Stomach (tissue), 9 donors: ENCODE data around the gene CHI3L1. TPM values are rescaled to one million over a fixed set of nuclear protein-coding genes. Genes with fewer than 3 reads are reported as not detected.

Experiments used
- DNase-seq, 2 donors: peaks; one replicate each; pipeline versions ENCODE4 v3.0.0 to v3.0.0-alpha.2; 2013 to 2019
- H3K27ac ChIP-seq, 5 donors: fragments of 200-600 bp in 4 of 5; sonication (generic) in 4 of 5; one replicate each; pipeline ENCODE4 v1.5.1; 2013 to 2019; ENCODE audit warnings: mild to moderate bottlenecking in 1 of 5, moderate library complexity in 1 of 5
- H3K27me3 ChIP-seq, 3 donors: fragments of 200-600 bp; sonication (generic); one replicate each; pipeline ENCODE4 v1.5.1; 2017 to 2019; ENCODE audit warnings: mixed run types in 1 of 3
- H3K36me3 ChIP-seq, 4 donors: fragments of 200-600 bp; sonication (generic); 1 replicate in 3 of 4; 2 replicates in 1 of 4; pipeline ENCODE4 v1.5.1; 2016 to 2019
- H3K4me1 ChIP-seq, 4 donors: fragments of 200-600 bp; sonication (generic); one replicate each; pipeline ENCODE4 v1.5.1; 2016 to 2019
- H3K4me3 ChIP-seq, 4 donors: fragments of 200-600 bp; sonication (generic) in 3 of 4; one replicate each; pipeline ENCODE4 v1.5.1; 2016 to 2019; ENCODE audit warnings: mild to moderate bottlenecking in 1 of 4
- H3K9me3 ChIP-seq, 4 donors: fragments of 200-600 bp; sonication (generic); one replicate each; pipeline ENCODE4 v1.5.1; 2016 to 2019
- EP300 ChIP-seq: sonication (generic); formaldehyde crosslinking; IDR thresholded peaks from one replicate; pipeline ENCODE4 v1.6.1; 2017; ENCODE audit warnings: antibody characterized with exemption
- POLR2A ChIP-seq, 4 donors: fragments of 450-650 bp; IDR thresholded peaks; one replicate each; pipeline ENCODE4 v1.6.1; 2016; ENCODE audit warnings: antibody characterized with exemption in 4 of 4, control low read depth in 2 of 4, mild to moderate bottlenecking in 1 of 4, moderate library complexity in 1 of 4
- POLR2AphosphoS5 ChIP-seq, 3 donors: sonication (generic); formaldehyde crosslinking; IDR thresholded peaks; one replicate each; pipeline ENCODE4 v1.6.1; 2016; ENCODE audit warnings: antibody characterized with exemption in 3 of 3
- WGBS, 5 donors: extraction: QIAGEN DNeasy Blood & Tissue Kit in 3 of 5; methylation state at CpG; one replicate each; pipeline versions ENCODE4 v1.1.5 to v1.1.7; 2013 to 2018; 5-methylcytosine and 5-hydroxymethylcytosine counted together
- intact Hi-C: fragments of 100-400 bp; cut with DNase I; formaldehyde crosslinking; loops from one replicate; pipeline ENCODE4 v1.15.1; 2023; ENCODE audit warnings: low total_unique reads
- polyA plus RNA-seq, 3 donors: library from polyadenylated mRNA; stranded (reverse); fragments of 200-250 nt; gene quantifications; one replicate each; pipeline ENCODE4 v1.2.3, GENCODE V29; 2013
- total RNA-seq, 5 donors: library from RNA; depleted of rRNA; stranded (reverse); fragments of >200 nt; gene quantifications; one replicate each; pipeline versions ENCODE4 v1.1.0 to v1.2.3, GENCODE V29; 2014 to 2016
- TF ChIP-seq, protein P1 (sequence below), 7 experiments: fragments of 450-650 bp in 4 of 7; fragments of 200-600 bp in 3 of 7; sonication (generic) in 3 of 7; IDR thresholded peaks; one replicate each; pipeline ENCODE4 v1.5.1; 2016 to 2019; ENCODE audit warnings: antibody characterized with exemption in 7 of 7, control low read depth in 2 of 7, mild to moderate bottlenecking in 1 of 7
- donor health status: healthy with polysubstance abuse.
- donor health status: Bipolar disorder and iron deficiency.
- donor health status: healthy.

CHI3L1 gene
- total and polyA plus RNA-seq, 8 donors, result 1.1 to 28.1 (median 3.9) TPM; not detected in 3

DNA sequence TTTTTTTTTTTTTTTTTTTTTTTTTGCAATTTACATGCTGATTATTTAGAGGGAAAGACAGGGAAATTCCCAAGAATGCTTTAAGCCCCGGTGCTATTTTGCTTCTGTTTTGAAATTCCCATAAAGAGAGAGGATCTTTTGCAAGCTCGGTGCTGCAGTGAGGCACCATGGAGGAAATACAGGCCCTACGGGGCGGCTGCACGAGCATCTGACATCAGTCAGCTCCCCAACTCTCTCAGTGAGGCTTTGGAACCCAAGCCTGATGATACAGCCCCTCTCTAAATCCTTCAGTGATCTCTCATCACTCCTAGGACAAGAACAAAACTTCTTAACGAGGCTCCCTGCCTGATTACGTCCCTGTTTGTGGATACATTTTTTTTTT, 791 bp upstream of the CHI3L1 start:
- TF ChIP-seq POLR2AphosphoS5 (IDR thresholded peaks at IDR 0.05), result no peak
- TF ChIP-seq, protein P1, sequence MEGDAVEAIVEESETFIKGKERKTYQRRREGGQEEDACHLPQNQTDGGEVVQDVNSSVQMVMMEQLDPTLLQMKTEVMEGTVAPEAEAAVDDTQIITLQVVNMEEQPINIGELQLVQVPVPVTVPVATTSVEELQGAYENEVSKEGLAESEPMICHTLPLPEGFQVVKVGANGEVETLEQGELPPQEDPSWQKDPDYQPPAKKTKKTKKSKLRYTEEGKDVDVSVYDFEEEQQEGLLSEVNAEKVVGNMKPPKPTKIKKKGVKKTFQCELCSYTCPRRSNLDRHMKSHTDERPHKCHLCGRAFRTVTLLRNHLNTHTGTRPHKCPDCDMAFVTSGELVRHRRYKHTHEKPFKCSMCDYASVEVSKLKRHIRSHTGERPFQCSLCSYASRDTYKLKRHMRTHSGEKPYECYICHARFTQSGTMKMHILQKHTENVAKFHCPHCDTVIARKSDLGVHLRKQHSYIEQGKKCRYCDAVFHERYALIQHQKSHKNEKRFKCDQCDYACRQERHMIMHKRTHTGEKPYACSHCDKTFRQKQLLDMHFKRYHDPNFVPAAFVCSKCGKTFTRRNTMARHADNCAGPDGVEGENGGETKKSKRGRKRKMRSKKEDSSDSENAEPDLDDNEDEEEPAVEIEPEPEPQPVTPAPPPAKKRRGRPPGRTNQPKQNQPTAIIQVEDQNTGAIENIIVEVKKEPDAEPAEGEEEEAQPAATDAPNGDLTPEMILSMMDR (IDR thresholded peaks at IDR 0.05), result no peak
- no peak for TF ChIP-seq POLR2A (IDR thresholded peaks at IDR 0.05)
- DNase-seq, result no peak
- intact Hi-C loops, result no loop called here
- Histone ChIP-seq H3K27ac (no peak overlapping the region), H3K4me1 (peaks cover 0 to 23% (median 12%) of the 10 kb centered on the region in 4 donors), H3K27me3 (peaks cover 0 to 6% (median 0%) of the 10 kb centered on the region in 3 donors), H3K9me3 (no peaks in the 10 kb centered on the region), H3K36me3 (no peaks in the 10 kb centered on the region), H3K4me3 (no peak overlapping the region)
- WGBS, 5 donors, result 48 to 65% (median 52%) methylated on average over 7 of the region's 7 CpGs

DNA sequence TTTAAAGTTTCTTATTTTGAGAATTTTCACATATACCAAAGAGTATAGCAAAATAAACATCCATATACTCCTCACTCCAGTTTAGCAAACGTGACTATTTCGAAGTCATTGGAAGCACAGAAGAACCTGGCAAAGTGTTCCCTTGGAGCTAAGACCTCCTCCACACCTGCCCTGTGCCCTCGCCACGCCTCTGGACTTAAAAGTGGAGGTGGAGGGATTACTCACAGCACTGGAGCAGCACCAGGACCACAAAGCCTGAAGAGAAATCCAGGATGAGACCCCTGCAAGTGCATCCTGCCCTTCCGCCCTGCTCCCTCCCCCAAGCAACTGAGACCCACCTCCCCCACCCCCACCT, 436 bp downstream of the CHI3L1 start:
- H3K27ac ChIP-seq, result peak overlapping the region in 1 of 5 donors; percentile 62
- intact Hi-C loops, result no loop called here
- H3K27me3 ChIP-seq, result peaks cover 0 to 6% (median 0%) of the 10 kb centered on the region in 3 donors
- TF ChIP-seq POLR2A (IDR thresholded peaks at IDR 0.05) (no peak), POLR2AphosphoS5 (IDR thresholded peaks at IDR 0.05) (no peak), EP300 (no peak)
- TF ChIP-seq, protein P1 (IDR thresholded peaks at IDR 0.05), result no peak
- no peak overlapping the region for H3K4me3 ChIP-seq
- H3K36me3 ChIP-seq, result no peaks in the 10 kb centered on the region
- H3K4me1 ChIP-seq, result peaks cover 0 to 23% (median 12%) of the 10 kb centered on the region in 4 donors
- DNase-seq, result no peak
- 72 to 86% (median 75%) methylated on average over 5 of the region's 5 CpGs for WGBS, 5 donors
- no peaks in the 10 kb centered on the region for H3K9me3 ChIP-seq

DNA sequence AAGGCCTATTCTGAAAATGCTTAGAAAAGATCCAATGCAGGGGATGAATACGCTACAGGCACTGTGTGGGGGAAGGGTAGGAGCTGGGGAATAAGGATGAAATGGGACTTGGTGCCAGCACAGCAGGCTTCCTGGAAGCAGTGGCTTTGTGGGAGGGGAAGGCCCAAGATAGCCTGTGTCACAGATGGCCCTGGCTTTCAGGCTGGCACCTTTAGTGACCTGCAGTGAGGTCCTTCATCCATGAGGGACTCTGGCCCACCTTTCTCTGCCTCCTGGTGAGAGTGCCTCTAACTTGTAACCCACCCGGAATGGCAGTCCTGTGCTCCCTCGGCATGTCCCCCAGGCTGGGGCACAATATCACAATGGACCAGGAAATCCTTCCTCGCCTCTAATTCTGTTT, 919 bp downstream of the CHI3L1 start:
- no peak for DNase-seq

DNA sequence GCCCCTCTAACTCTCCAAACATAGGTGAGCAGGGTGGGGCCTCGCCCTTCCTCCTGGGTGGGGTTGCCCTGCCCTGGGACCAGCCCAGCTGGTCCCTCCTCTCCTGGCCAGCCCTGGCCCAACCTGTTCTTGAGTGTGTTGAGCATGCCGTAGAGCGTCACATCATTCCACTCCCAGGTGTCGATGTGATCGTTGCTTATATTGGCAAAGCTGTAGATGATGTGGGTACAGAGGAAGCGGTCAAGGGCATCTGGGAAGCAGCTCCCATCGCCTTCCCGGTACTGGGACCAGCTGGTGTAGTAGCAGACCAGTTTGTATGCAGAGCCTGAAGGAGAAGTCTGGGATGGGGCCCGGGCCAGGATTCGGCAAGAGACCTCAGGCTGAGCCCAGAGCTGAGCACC, 1.4 kb downstream of the CHI3L1 start:
- H3K4me1 ChIP-seq, result peaks cover 0 to 23% (median 12%) of the 10 kb centered on the region in 4 donors
- H3K4me3 ChIP-seq, result no peak overlapping the region
- H3K9me3 ChIP-seq, result no peaks in the 10 kb centered on the region
- TF ChIP-seq POLR2AphosphoS5 (IDR thresholded peaks at IDR 0.05) (no peak), POLR2A (IDR thresholded peaks at IDR 0.05) (no peak), EP300 (no peak)
- TF ChIP-seq, protein P1 (IDR thresholded peaks at IDR 0.05), result no peak
- DNase-seq, result no peak
- WGBS, 5 donors, result 76 to 89% (median 83%) methylated on average over 10 of the region's 10 CpGs
- intact Hi-C loops, result no loop called here
- H3K36me3 ChIP-seq, result no peaks in the 10 kb centered on the region
- H3K27me3 ChIP-seq, result peaks cover 0 to 6% (median 0%) of the 10 kb centered on the region in 3 donors
- H3K27ac ChIP-seq, result no peak overlapping the region

More for the DNA sequence above, 919 bp downstream of the CHI3L1 start:
- H3K9me3 ChIP-seq, result no peaks in the 10 kb centered on the region
- WGBS, 5 donors, result 82 to 92% (median 88%) methylated on average over 4 of the region's 4 CpGs
- H3K27ac ChIP-seq, result no peak overlapping the region
- TF ChIP-seq POLR2AphosphoS5 (IDR thresholded peaks at IDR 0.05) (no peak), POLR2A (IDR thresholded peaks at IDR 0.05) (no peak), EP300 (no peak)
- TF ChIP-seq, protein P1 (IDR thresholded peaks at IDR 0.05), result no peak
- peaks cover 0 to 6% (median 0%) of the 10 kb centered on the region in 3 donors for H3K27me3 ChIP-seq
- H3K36me3 ChIP-seq, result no peaks in the 10 kb centered on the region
- H3K4me3 ChIP-seq, result no peak overlapping the region
- intact Hi-C loops, result no loop called here
- peaks cover 0 to 23% (median 12%) of the 10 kb centered on the region in 4 donors for H3K4me1 ChIP-seq
